Ishikawa (cell line): ENCODE results near the gene IRX3.

ENCODE experiments used
- MAX ChIP-seq: IDR thresholded peaks from 2 replicates; pipeline ENCODE4 v1.6.1; 2012
- NFIC ChIP-seq: IDR thresholded peaks from 2 replicates; pipeline ENCODE4 v1.6.1; 2012

GRCh38 chr16:54242199-54242598 is 44.4 kb downstream of the IRX3 start:
- TF ChIP-seq NFIC, result no peak
- no peak for TF ChIP-seq MAX
